ENCODE measurements around the gene ARID3A. TPM values are rescaled to one million over a fixed set of nuclear protein-coding genes. Genes with fewer than 3 reads are reported as not detected.
A peak's percentile ranks its signal among the peaks of the same experiment; 100 is the strongest.
"Not testable (repeated sequence)": the region's sequence is repeated elsewhere in the genome, so short reads cannot be mapped to it uniquely, and the experiment has no call there.

ARID3A gene
- 2.3 and 9.0 TPM in 2 replicates for total RNA-seq (2014; rRNA removed; shearing (Covaris generic))

DNA sequence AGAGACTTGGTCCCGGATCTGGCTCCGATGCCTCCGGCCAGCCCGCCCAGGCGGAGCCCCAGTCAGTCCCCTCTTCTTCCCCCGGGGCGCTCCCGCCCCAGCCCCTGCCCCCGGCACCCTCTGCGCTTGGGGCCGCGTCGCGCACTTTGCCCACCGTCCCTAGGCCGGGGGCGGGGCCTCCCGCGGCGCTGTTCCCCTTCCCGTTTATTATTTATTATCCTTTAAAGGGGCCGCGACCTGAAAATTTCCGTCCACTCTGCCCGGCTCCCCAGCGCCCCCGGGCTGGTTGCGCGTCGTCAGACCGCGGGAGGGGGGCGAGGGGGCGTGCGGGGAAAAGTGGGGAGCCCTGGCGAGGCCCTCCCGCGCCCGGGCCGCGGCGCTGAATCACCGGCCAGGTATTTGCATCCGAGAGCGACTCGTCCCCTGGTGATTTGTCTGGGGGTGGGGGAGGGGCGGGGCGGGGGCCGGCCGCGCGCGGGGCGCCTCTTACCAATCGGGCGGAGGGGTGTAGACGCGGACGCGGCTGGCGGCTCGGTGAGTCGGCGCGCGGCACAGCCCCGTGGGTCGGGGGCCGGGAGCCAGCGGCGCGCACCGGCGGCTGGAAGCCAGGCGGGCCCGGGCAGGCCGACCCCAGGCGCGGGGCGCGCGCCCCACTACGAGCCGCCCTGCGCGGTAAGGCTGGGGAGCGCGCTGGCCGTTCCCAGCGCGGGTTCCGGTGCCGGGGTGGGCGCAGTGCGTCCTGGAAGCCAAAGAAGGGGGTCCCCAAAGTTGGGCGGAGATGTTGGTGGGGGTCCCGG, at the start of gene ARID3A:
Gene ARID3A (plus strand): TSS at position 510 of the 797 bp plus-strand sequence. CDS start 3,494 bp downstream, outside the sequence.
- DNase-seq (ENCODE audit: low spot score): peak; percentile 49

DNA sequence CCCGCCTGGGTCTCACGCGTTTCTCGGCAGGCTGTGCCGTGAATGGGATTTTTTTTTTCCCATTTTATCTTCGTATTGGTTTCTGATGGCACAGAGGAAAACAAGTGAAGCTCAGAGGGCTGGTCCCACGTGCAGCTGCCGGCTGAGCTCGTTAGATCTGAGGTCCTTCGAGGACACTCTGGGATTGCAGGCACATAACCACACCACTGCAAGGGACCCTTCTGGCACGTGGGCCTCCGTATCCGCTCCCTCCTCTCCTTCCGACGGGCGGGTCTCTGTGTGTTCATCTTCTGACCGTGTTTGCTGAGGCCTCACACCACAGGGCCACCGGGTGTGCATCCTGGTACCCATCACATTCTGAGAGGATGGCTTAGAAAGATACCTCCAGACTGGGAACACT, 49.7 kb upstream of the ARID3A start:
- DNase-seq (ENCODE audit: low spot score): no peak

GRCh38 chr19:876780-877314, 49.0 kb upstream of the ARID3A start:
- no peak for DNase-seq (ENCODE audit: low spot score)

GRCh38 chr19:877992-878660, 47.7 kb upstream of the ARID3A start:
- not testable (repeated sequence) for DNase-seq (ENCODE audit: low spot score)

- DNase-seq (ENCODE audit: low spot score): not testable (repeated sequence)
Observed at GRCh38 chr19:878751-879561, 46.9 kb upstream of the ARID3A start.

GRCh38 chr19:879711-880438, 46.0 kb upstream of the ARID3A start:
- no peak for DNase-seq (ENCODE audit: low spot score)

- DNase-seq (ENCODE audit: low spot score): no peak
Observed at GRCh38 chr19:881385-882071, 44.3 kb upstream of the ARID3A start.

- no peak for DNase-seq (ENCODE audit: low spot score)
Observed at GRCh38 chr19:882871-883497, 42.9 kb upstream of the ARID3A start.

GRCh38 chr19:883661-884211, 42.1 kb upstream of the ARID3A start:
- no peak for DNase-seq (ENCODE audit: low spot score)

- DNase-seq (ENCODE audit: low spot score): no peak
Observed at GRCh38 chr19:884420-885211, 41.2 kb upstream of the ARID3A start.

- DNase-seq (ENCODE audit: low spot score): no peak
Observed at GRCh38 chr19:885536-886224, 40.2 kb upstream of the ARID3A start.

DNA sequence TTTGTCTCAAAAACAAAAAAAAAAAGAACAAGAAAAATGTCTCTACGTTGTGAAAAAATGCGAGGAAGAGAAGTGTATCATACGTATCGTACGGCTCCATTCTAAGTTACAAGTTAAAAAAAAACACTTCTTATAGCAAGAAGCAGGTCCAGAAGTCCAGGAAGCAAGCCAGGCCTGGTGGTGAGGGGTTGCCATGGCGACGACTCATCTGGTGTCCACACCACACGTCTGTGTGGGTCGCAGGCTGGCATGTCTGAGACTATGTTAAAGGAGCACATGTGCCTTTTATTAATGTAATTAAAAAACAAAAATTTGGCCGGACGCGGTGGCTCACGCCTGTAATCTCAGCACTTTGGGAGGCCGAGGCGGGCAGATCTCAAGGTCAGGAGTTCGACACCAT, 38.8 kb upstream of the ARID3A start:
- no peak for DNase-seq (ENCODE audit: low spot score)

- no peak for DNase-seq (ENCODE audit: low spot score)
Observed at GRCh38 chr19:887599-887998, 38.2 kb upstream of the ARID3A start.

DNA sequence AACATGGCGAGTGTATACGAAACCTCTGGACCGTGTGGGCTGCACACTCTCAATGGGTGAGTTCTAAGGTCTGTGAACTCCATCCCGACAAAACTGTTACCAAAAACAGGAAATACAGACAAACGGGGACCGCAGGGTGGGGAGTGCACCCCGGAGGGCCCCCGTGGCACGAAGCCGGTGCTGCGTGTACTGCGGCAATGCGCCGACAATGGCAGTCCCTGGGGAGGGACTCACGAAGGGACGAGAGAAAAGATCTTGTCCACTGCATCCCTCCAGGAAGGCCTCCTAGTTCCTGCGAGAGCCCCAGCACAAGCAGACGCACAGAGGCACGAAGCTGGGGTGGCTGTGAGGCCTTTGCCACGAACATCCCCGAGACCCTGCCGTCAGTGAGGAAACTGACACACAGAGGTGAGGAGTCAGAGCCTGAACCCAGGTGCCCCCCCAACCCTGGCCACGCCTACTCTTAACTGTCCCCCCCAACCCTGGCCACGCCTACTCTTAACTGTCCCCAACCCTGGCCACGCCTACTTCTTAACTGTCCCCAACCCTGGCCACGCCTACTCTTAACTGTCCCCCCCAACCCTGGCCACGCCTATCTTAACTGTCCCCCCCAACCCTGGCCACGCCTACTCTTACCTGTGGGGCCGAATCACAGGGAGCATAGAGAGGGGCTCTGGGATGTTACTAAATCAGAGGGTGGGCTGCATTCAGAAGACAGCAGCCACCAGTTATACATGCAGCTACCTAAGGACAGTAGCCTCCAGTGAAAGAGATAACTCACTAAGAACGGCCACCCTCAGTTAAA, 37.1 kb upstream of the ARID3A start:
- DNase-seq (ENCODE audit: low spot score): no peak

- DNase-seq (ENCODE audit: low spot score): no peak
Observed at GRCh38 chr19:889662-890295, 36.1 kb upstream of the ARID3A start.

DNA sequence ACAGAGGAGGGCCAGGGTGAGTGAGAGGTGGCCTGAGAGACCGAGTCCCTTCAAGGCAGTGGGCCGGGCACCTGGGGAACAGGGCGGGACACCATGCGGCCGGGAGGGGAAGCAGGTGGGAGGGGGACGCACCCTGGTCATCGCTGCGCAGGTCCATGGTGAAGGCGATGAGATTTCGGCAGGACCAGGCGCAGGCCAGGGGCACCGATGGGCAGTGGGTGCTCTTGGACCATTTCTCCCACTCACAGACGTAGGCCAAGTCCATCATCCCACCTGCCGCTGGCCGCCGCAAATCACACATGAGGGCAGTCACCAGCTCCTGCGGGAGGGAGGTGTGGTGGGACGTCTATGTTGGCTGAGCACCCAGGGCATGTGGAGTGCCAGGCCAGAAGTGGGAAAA, 35.0 kb upstream of the ARID3A start:
- no peak for DNase-seq (ENCODE audit: low spot score)
